NT2/D1 (cell line): ENCODE measurements around the gene CYB561D2.

Experiments used
- SUZ12 ChIP-seq: IDR thresholded peaks from 2 replicates; pipeline ENCODE4 v1.6.1; 2011; ENCODE audit not compliant: insufficient read length, insufficient read depth; ENCODE audit errors: extremely low read depth
- YY1 ChIP-seq: IDR thresholded peaks from 2 replicates; pipeline ENCODE4 v1.6.1; 2011; ENCODE audit not compliant: insufficient read length, insufficient read depth
- ZNF274 ChIP-seq: IDR thresholded peaks from 2 replicates; pipeline ENCODE4 v1.6.1; 2011; ENCODE audit warnings: mild to moderate bottlenecking, low read depth, low read length

DNA sequence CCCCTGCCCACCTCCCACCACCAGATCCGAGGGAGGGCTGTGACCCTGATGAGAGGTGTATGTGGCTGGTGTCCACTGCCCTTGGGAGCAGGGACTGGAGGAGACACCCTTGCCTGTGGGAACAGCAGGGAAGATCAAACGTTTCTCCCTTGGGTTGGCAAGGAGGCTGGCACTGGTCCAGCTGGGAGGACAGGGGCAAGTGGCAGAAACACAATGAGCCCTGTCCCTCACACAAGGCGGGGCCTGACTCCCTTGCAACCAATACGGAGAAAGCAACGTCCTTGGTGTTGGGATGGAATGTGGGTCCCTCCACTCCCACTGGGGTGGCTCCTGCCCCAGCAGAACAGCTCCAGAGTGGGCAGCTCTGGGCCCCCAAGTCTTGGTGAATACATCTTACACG is 33.4 kb upstream of the CYB561D2 start:
- TF ChIP-seq YY1, result no peak
- no peak for TF ChIP-seq ZNF274
- no peak for TF ChIP-seq SUZ12
